ENCODE data around the gene CFAP61.
"Not testable (repeated sequence)": the region's sequence is repeated elsewhere in the genome, so short reads cannot be mapped to it uniquely, and the experiment has no call there.

Gene CFAP61

DNA sequence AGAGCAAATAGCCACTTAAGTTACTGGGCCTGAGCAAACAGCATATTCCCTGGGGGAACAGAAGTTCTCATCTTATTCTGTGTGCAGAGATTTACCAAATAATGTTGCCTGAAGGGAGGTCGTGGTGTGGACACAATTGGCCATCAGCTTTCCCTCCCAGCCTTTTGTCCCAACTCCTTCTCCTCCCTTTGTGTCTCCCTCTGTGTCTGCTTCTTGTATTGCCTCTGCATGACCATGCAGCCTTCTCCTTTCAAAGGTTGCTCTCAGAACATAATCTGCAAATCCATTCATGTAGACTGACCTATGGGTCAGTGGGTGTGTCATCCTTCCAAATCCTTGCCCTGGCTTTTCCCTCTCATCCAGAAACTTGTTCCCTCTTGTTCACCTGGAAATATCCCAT, 165.3 kb downstream of the CFAP61 start:
- Histone ChIP-seq H3K4me3 (ENCODE audit: insufficient read depth, low read length, poor library complexity, severe bottlenecking) (no peak overlapping the region), H4K20me1 (ENCODE audit: low read depth, low read length) (no peaks in the 10 kb centered on the region), H3K9me2 (replicated peaks; ENCODE audit: insufficient read depth, low read length) (no peaks in the 10 kb centered on the region), H3F3A (ENCODE audit: insufficient read depth) (no peaks in the 10 kb centered on the region), H3K9ac (ENCODE audit: low read length) (no peak overlapping the region), H3K79me2 (ENCODE audit: insufficient read depth, low read length) (no peaks in the 10 kb centered on the region), H3K27me3 (ENCODE audit: low read length) (no peaks in the 10 kb centered on the region), H3K4me2 (ENCODE audit: low read depth, low read length, poor library complexity, severe bottlenecking) (no peak overlapping the region), H3K27ac (ENCODE audit: low read depth, low read length) (no peak overlapping the region), H3K9me3 (ENCODE audit: insufficient read depth, low read length) (no peaks in the 10 kb centered on the region; the same call in 1 of the 2 replicates), H3K36me3 (ENCODE audit: low read length) (no peaks in the 10 kb centered on the region), H2AFZ (ENCODE audit: low read depth, low read length, severe bottlenecking) (no peak overlapping the region)
- TF ChIP-seq EZH2phosphoT487 (conservative IDR thresholded peaks at IDR 0.05; ENCODE audit: low read length) (no peak), CTCF (IDR thresholded peaks at IDR 0.05; ENCODE audit: insufficient read depth, low read length, poor library complexity, severe bottlenecking) (no peak)

DNA sequence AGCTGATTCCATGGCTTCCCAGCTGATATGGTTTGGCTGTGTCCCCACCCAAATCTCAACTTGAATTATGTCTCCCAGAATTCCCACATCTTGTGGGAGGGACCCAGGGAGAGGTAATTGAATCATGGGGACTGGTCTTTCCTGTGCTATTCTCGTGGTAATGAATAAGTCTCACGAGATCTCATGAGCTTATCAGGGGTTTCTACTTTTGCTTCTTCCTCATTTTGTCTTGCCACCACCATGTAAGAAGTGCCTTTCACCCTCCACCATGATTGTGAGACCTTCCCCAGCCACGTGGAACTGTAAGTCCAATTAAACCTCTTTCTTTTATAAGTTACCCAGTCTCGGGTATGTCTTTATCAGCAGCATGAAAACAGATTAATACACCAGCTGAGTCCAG, 165.8 kb downstream of the CFAP61 start:
- H3K9ac ChIP-seq (ENCODE audit: low read length); H3K27me3 ChIP-seq (ENCODE audit: low read length); H3F3A ChIP-seq (ENCODE audit: insufficient read depth); H3K27ac ChIP-seq (ENCODE audit: low read depth, low read length); H3K9me2 ChIP-seq (replicated peaks; ENCODE audit: insufficient read depth, low read length); H3K36me3 ChIP-seq (ENCODE audit: low read length); H3K79me2 ChIP-seq (ENCODE audit: insufficient read depth, low read length); H3K4me2 ChIP-seq (ENCODE audit: low read depth, low read length, poor library complexity, severe bottlenecking); H2AFZ ChIP-seq (ENCODE audit: low read depth, low read length, severe bottlenecking); H4K20me1 ChIP-seq (ENCODE audit: low read depth, low read length); H3K4me3 ChIP-seq (ENCODE audit: insufficient read depth, low read length, poor library complexity, severe bottlenecking); H3K9me3 ChIP-seq (ENCODE audit: insufficient read depth, low read length): not testable (repeated sequence)

DNA sequence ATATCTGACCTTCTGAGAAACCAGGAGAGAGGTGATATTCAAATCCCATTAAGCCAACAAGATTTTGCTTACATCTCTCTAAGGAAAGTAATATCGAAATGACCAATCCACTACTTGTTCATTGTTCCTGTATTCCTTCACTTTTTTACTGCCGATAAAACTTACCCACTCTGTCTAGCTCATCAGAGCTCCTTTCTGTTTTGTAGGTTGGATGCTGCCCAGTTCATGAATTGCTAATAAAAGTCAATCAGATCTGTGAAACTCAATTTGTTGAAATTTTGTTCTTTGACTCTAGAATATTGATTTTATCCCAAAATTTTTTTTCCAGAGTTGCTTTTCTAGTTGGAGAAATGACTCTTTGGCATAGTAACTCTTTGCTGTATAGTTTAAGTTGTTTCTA, 166.7 kb downstream of the CFAP61 start:
- Histone ChIP-seq H3K27me3 (ENCODE audit: low read length) (no peaks in the 10 kb centered on the region), H3K9ac (ENCODE audit: low read length) (no peak overlapping the region), H2AFZ (ENCODE audit: low read depth, low read length, severe bottlenecking) (no peak overlapping the region), H3F3A (ENCODE audit: insufficient read depth) (no peaks in the 10 kb centered on the region), H4K20me1 (ENCODE audit: low read depth, low read length) (no peaks in the 10 kb centered on the region), H3K9me2 (replicated peaks; ENCODE audit: insufficient read depth, low read length) (no peaks in the 10 kb centered on the region), H3K9me3 (ENCODE audit: insufficient read depth, low read length) (no peaks in the 10 kb centered on the region; the same call in 1 of the 2 replicates), H3K4me3 (ENCODE audit: insufficient read depth, low read length, poor library complexity, severe bottlenecking) (no peak overlapping the region), H3K79me2 (ENCODE audit: insufficient read depth, low read length) (no peaks in the 10 kb centered on the region), H3K4me2 (ENCODE audit: low read depth, low read length, poor library complexity, severe bottlenecking) (no peak overlapping the region), H3K27ac (ENCODE audit: low read depth, low read length) (no peak overlapping the region), H3K36me3 (ENCODE audit: low read length) (no peaks in the 10 kb centered on the region)
- TF ChIP-seq EZH2phosphoT487 (conservative IDR thresholded peaks at IDR 0.05; ENCODE audit: low read length) (no peak), CTCF (IDR thresholded peaks at IDR 0.05; ENCODE audit: insufficient read depth, low read length, poor library complexity, severe bottlenecking) (no peak)

GRCh38 chr20:20220134-20220533, 167.8 kb downstream of the CFAP61 start:
- Histone ChIP-seq H3K9me3 (ENCODE audit: insufficient read depth, low read length) (no peaks in the 10 kb centered on the region; the same call in 1 of the 2 replicates), H3K79me2 (ENCODE audit: insufficient read depth, low read length) (no peaks in the 10 kb centered on the region), H3K27me3 (ENCODE audit: low read length) (no peaks in the 10 kb centered on the region), H3K36me3 (ENCODE audit: low read length) (no peaks in the 10 kb centered on the region), H3K27ac (ENCODE audit: low read depth, low read length) (no peak overlapping the region), H3F3A (ENCODE audit: insufficient read depth) (no peaks in the 10 kb centered on the region), H3K9me2 (replicated peaks; ENCODE audit: insufficient read depth, low read length) (no peaks in the 10 kb centered on the region), H3K4me2 (ENCODE audit: low read depth, low read length, poor library complexity, severe bottlenecking) (no peak overlapping the region), H2AFZ (ENCODE audit: low read depth, low read length, severe bottlenecking) (no peak overlapping the region), H4K20me1 (ENCODE audit: low read depth, low read length) (no peaks in the 10 kb centered on the region), H3K4me3 (ENCODE audit: insufficient read depth, low read length, poor library complexity, severe bottlenecking) (no peak overlapping the region), H3K9ac (ENCODE audit: low read length) (no peak overlapping the region)
- TF ChIP-seq EZH2phosphoT487 (conservative IDR thresholded peaks at IDR 0.05; ENCODE audit: low read length), result no peak
- TF ChIP-seq CTCF (IDR thresholded peaks at IDR 0.05; ENCODE audit: insufficient read depth, low read length, poor library complexity, severe bottlenecking), result no peak
